Stimulated activated effector memory CD8-positive, alpha-beta T cell treated with anti-CD3 and anti-CD28 coated beads, Interleukin-12 subunit alpha, Interleukin-12 subunit beta, amount 100 ng/mL, for 72 hours (primary cell): ENCODE results near the gene ARHGAP10.

Experiments
- ATAC-seq: fragments of 150-1000 bp; cut with Tn5 transposase; 2 replicates; pipeline ENCODE4 v1.10.0; 2021
- DNase-seq, 2 donors: peaks; one replicate each; pipeline ENCODE4 v3.0.0; 2021 to 2022; ENCODE audit warnings: low spot score in 2 of 2
- H3K27ac Mint-ChIP-seq: one replicate; pipeline ENCODE4 v1.8.0; 2022; ENCODE audit warnings: mild to moderate bottlenecking, mixed read lengths
- H3K36me3 Mint-ChIP-seq: one replicate; pipeline ENCODE4 v1.8.0; 2022; ENCODE audit warnings: mild to moderate bottlenecking, mixed read lengths
- H3K4me1 Mint-ChIP-seq: one replicate; pipeline ENCODE4 v1.8.0; 2022; ENCODE audit warnings: mixed read lengths
- H3K4me3 Mint-ChIP-seq: one replicate; pipeline ENCODE4 v1.8.0; 2022; ENCODE audit warnings: mild to moderate bottlenecking, mixed read lengths
- H3K9me3 Mint-ChIP-seq: one replicate; pipeline ENCODE4 v1.8.0; 2022; ENCODE audit warnings: mixed read lengths

The ARHGAP10 gene

GRCh38 chr4:148016063-148016637 is 284.3 kb downstream of the ARHGAP10 start:
- Mint-ChIP-seq H3K36me3 (no peaks in the 10 kb centered on the region), H3K27ac (no peak overlapping the region), H3K4me3 (no peak overlapping the region), H3K4me1 (no peaks in the 10 kb centered on the region), H3K9me3 (no peaks in the 10 kb centered on the region)
- ATAC-seq, result no peak
- no peak for DNase-seq

- Mint-ChIP-seq H3K27ac (no peak overlapping the region), H3K4me3 (no peak overlapping the region), H3K36me3 (no peaks in the 10 kb centered on the region), H3K4me1 (no peaks in the 10 kb centered on the region), H3K9me3 (no peaks in the 10 kb centered on the region)
- DNase-seq, result no peak
- ATAC-seq, result no peak
Observed at GRCh38 chr4:148017801-148018200, 285.9 kb downstream of the ARHGAP10 start.

GRCh38 chr4:148021686-148022085 is 289.8 kb downstream of the ARHGAP10 start:
- DNase-seq (no peak), ATAC-seq (no peak)
- Mint-ChIP-seq H3K4me3 (no peak overlapping the region), H3K4me1 (no peaks in the 10 kb centered on the region), H3K9me3 (no peaks in the 10 kb centered on the region), H3K36me3 (no peaks in the 10 kb centered on the region), H3K27ac (no peak overlapping the region)

- DNase-seq (no peak), ATAC-seq (no peak)
- Mint-ChIP-seq H3K4me3 (no peak overlapping the region), H3K36me3 (no peaks in the 10 kb centered on the region), H3K4me1 (no peaks in the 10 kb centered on the region), H3K9me3 (peaks cover 1% of the 10 kb centered on the region), H3K27ac (no peak overlapping the region)
Observed at GRCh38 chr4:148022975-148023374, 291.1 kb downstream of the ARHGAP10 start.

GRCh38 chr4:148023512-148024181 is 291.8 kb downstream of the ARHGAP10 start:
- H3K9me3 Mint-ChIP-seq, result peaks cover 7% of the 10 kb centered on the region
- H3K4me3 Mint-ChIP-seq, result no peak overlapping the region
- no peaks in the 10 kb centered on the region for H3K4me1 Mint-ChIP-seq
- no peak overlapping the region for H3K27ac Mint-ChIP-seq
- DNase-seq, result no peak
- ATAC-seq, result no peak
- no peaks in the 10 kb centered on the region for H3K36me3 Mint-ChIP-seq

- H3K4me1 Mint-ChIP-seq, result no peaks in the 10 kb centered on the region
- no peak for ATAC-seq
Observed at GRCh38 chr4:148025981-148026380, 294.1 kb downstream of the ARHGAP10 start.

GRCh38 chr4:148027201-148027600 is 295.3 kb downstream of the ARHGAP10 start:
- ATAC-seq (no peak), DNase-seq (no peak)
- no peaks in the 10 kb centered on the region for H3K4me1 Mint-ChIP-seq

More at GRCh38 chr4:148025981-148026380, 294.1 kb downstream of the ARHGAP10 start:
- Mint-ChIP-seq H3K27ac (no peak overlapping the region), H3K36me3 (no peaks in the 10 kb centered on the region), H3K4me3 (no peak overlapping the region), H3K9me3 (peaks cover 7% of the 10 kb centered on the region)
- no peak for DNase-seq

GRCh38 chr4:148029781-148030180 is 297.9 kb downstream of the ARHGAP10 start:
- H3K36me3 Mint-ChIP-seq, result no peaks in the 10 kb centered on the region
- no peak overlapping the region for H3K4me3 Mint-ChIP-seq
- peaks cover 7% of the 10 kb centered on the region for H3K9me3 Mint-ChIP-seq
- DNase-seq (no peak), ATAC-seq (no peak)
- no peaks in the 10 kb centered on the region for H3K4me1 Mint-ChIP-seq
- no peak overlapping the region for H3K27ac Mint-ChIP-seq

More at GRCh38 chr4:148027201-148027600, 295.3 kb downstream of the ARHGAP10 start:
- peaks cover 7% of the 10 kb centered on the region for H3K9me3 Mint-ChIP-seq
- H3K4me3 Mint-ChIP-seq, result no peak overlapping the region
- no peak overlapping the region for H3K27ac Mint-ChIP-seq
- no peaks in the 10 kb centered on the region for H3K36me3 Mint-ChIP-seq

GRCh38 chr4:148030193-148030873 is 298.4 kb downstream of the ARHGAP10 start:
- no peak for ATAC-seq
- DNase-seq, result no peak
- Mint-ChIP-seq H3K27ac (no peak overlapping the region), H3K4me1 (no peaks in the 10 kb centered on the region), H3K9me3 (peaks cover 7% of the 10 kb centered on the region), H3K36me3 (no peaks in the 10 kb centered on the region), H3K4me3 (no peak overlapping the region)

- H3K27ac Mint-ChIP-seq, result no peak overlapping the region
- no peak for ATAC-seq
- H3K4me3 Mint-ChIP-seq, result no peak overlapping the region
Observed at GRCh38 chr4:148034813-148035212, 302.9 kb downstream of the ARHGAP10 start.

GRCh38 chr4:148041606-148042329 is 309.9 kb downstream of the ARHGAP10 start:
- DNase-seq (no peak), ATAC-seq (no peak)
- H3K4me1 Mint-ChIP-seq, result peaks cover 6% of the 10 kb centered on the region
- H3K36me3 Mint-ChIP-seq, result no peaks in the 10 kb centered on the region
- no peaks in the 10 kb centered on the region for H3K9me3 Mint-ChIP-seq
- H3K4me3 Mint-ChIP-seq, result no peak overlapping the region
- no peak overlapping the region for H3K27ac Mint-ChIP-seq

More at GRCh38 chr4:148034813-148035212, 302.9 kb downstream of the ARHGAP10 start:
- no peak for DNase-seq
- Mint-ChIP-seq H3K36me3 (no peaks in the 10 kb centered on the region), H3K4me1 (peaks cover 6% of the 10 kb centered on the region), H3K9me3 (no peaks in the 10 kb centered on the region)

GRCh38 chr4:148044089-148044911 is 312.4 kb downstream of the ARHGAP10 start:
- Mint-ChIP-seq H3K36me3 (no peaks in the 10 kb centered on the region), H3K9me3 (no peaks in the 10 kb centered on the region), H3K4me1 (no peaks in the 10 kb centered on the region), H3K4me3 (no peak overlapping the region), H3K27ac (no peak overlapping the region)
- ATAC-seq (no peak), DNase-seq (no peak)

- no peaks in the 10 kb centered on the region for H3K9me3 Mint-ChIP-seq
- peak; percentile 58 for ATAC-seq
- H3K27ac Mint-ChIP-seq, result no peak overlapping the region
- DNase-seq, result no peak
- no peak overlapping the region for H3K4me3 Mint-ChIP-seq
- no peaks in the 10 kb centered on the region for H3K36me3 Mint-ChIP-seq
- H3K4me1 Mint-ChIP-seq, result no peaks in the 10 kb centered on the region
Observed at GRCh38 chr4:148044912-148045352, 313.0 kb downstream of the ARHGAP10 start.

- peaks cover 33% of the 10 kb centered on the region for H3K4me1 Mint-ChIP-seq
- DNase-seq (no peak), ATAC-seq (no peak)
- H3K36me3 Mint-ChIP-seq, result no peaks in the 10 kb centered on the region
- H3K27ac Mint-ChIP-seq, result no peak overlapping the region
- H3K9me3 Mint-ChIP-seq, result no peaks in the 10 kb centered on the region
- H3K4me3 Mint-ChIP-seq, result no peak overlapping the region
Observed at GRCh38 chr4:148048598-148048997, 316.7 kb downstream of the ARHGAP10 start.

- DNase-seq, result no peak
- H3K4me1 Mint-ChIP-seq, result peaks cover 45% of the 10 kb centered on the region
- H3K9me3 Mint-ChIP-seq, result no peaks in the 10 kb centered on the region
- no peaks in the 10 kb centered on the region for H3K36me3 Mint-ChIP-seq
- peak overlapping the region; percentile 81 for H3K27ac Mint-ChIP-seq
- ATAC-seq, result no peak
- H3K4me3 Mint-ChIP-seq, result no peak overlapping the region
Observed at GRCh38 chr4:148051403-148051802, 319.5 kb downstream of the ARHGAP10 start.
